A549 (cell line): ENCODE results near the gene SMOC1. TPM values are rescaled to one million over a fixed set of nuclear protein-coding genes. Genes with fewer than 3 reads are reported as not detected.

Experiments used
- ATAC-seq, 2 experiments: fragments of 200-7000 bp in 1 of 2; fragments of >200 bp in 1 of 2; cut with Nextera tagmentation in 1 of 2; cut with Tn5 transposase in 1 of 2; 3 replicates each; pipeline versions ENCODE4 v1.8.0 to v1.9.1; 2018 to 2020; ENCODE audit warnings: mild to moderate bottlenecking in 1 of 2, moderate library complexity in 1 of 2
- CTCF ChIA-PET: fragments of 300-600 bp; sonication (Branson Sonifier 250); formaldehyde crosslinking; extraction: SDS; loops from one replicate; lab custom pipeline; 2021; ENCODE audit warnings: antibody characterized with exemption, inconsistent platforms; lab: Yijun Ruan, JAX
- POLR2A ChIA-PET: fragments of 350-600 bp; formaldehyde crosslinking; extraction: SDS; loops from one replicate; lab custom pipeline; 2021; ENCODE audit warnings: antibody characterized with exemption, inconsistent platforms; lab: Yijun Ruan, JAX
- DNase-seq, 2 experiments: peaks; one replicate each; pipeline versions ENCODE4 v3.0.0 to v3.0.0-alpha.2; 2011 to 2016; ENCODE audit warnings: low read depth in 1 of 2, low spot score in 1 of 2
- FAIRE-seq: peaks from 2 replicates; lab custom pipeline; 2011; peaks lifted over from hg19 to GRCh38; lab: Jason Lieb, UNC
- H3K27ac ChIP-seq, 2 experiments: fragments of >200 bp; sonication (Bioruptor Twin); formaldehyde crosslinking; 3 replicates each; pipeline ENCODE4 v1.5.1; 2016 to 2017
- H3K4me1 ChIP-seq: fragments of >200 bp; sonication (Bioruptor Twin); formaldehyde crosslinking; 3 replicates; pipeline ENCODE4 v1.6.1; 2016
- H3K4me2 ChIP-seq: fragments of >200 bp; sonication (Bioruptor Twin); formaldehyde crosslinking; 3 replicates; pipeline ENCODE4 v1.6.1; 2016
- H3K4me3 ChIP-seq: fragments of >200 bp; sonication (Bioruptor Twin); formaldehyde crosslinking; 3 replicates; pipeline ENCODE4 v1.5.1; 2016
- H3K9me3 ChIP-seq: fragments of >200 bp; sonication (Bioruptor Twin); formaldehyde crosslinking; 3 replicates; pipeline ENCODE4 v1.6.1; 2016
- CBX8 ChIP-seq: fragments of 200-600 bp; sonication (generic); IDR thresholded peaks from 2 replicates; pipeline ENCODE4 v1.6.1; 2016
- CEBPB ChIP-seq, 2 experiments: fragments of >200 bp in 1 of 2; sonication (Bioruptor Twin) in 1 of 2; formaldehyde crosslinking in 1 of 2; IDR thresholded peaks; 2 replicates each; pipeline ENCODE4 v1.6.1; 2012 to 2016
- CHD4 ChIP-seq: fragments of 200-600 bp; sonication (generic); IDR thresholded peaks from 2 replicates; pipeline ENCODE4 v1.6.1; 2016; ENCODE audit warnings: antibody characterized with exemption, mild to moderate bottlenecking, borderline replicate concordance
- EHF ChIP-seq: fragments of 250-450 bp; sonication (Bioruptor Pico); IDR thresholded peaks from 2 replicates; pipeline ENCODE4 v1.5.0; 2020; ENCODE audit warnings: mild to moderate bottlenecking
- FOXS1 ChIP-seq: fragments of 250-450 bp; sonication (Bioruptor Pico); IDR thresholded peaks from 2 replicates; pipeline ENCODE4 v1.5.0; 2020; ENCODE audit warnings: mild to moderate bottlenecking, moderate library complexity
- GATA3 ChIP-seq: IDR thresholded peaks from 2 replicates; pipeline ENCODE4 v1.6.1; 2012; ENCODE audit warnings: borderline replicate concordance
- HOXB13 ChIP-seq: fragments of 250-450 bp; sonication (Bioruptor Pico); IDR thresholded peaks from 2 replicates; pipeline ENCODE4 v1.5.0; 2020; ENCODE audit warnings: low read depth, mild to moderate bottlenecking, moderate library complexity
- HOXB5 ChIP-seq: fragments of 250-450 bp; sonication (Bioruptor Pico); IDR thresholded peaks from 2 replicates; pipeline ENCODE4 v1.5.0; 2020; ENCODE audit warnings: mild to moderate bottlenecking, moderate library complexity
- KDM1A ChIP-seq: fragments of 200-600 bp; sonication (generic); IDR thresholded peaks from 2 replicates; pipeline ENCODE4 v1.6.1; 2016; ENCODE audit warnings: low read depth, mild to moderate bottlenecking
- KDM5A ChIP-seq: fragments of 200-600 bp; sonication (generic); IDR thresholded peaks from 2 replicates; pipeline ENCODE4 v1.6.1; 2016; ENCODE audit warnings: antibody characterized with exemption, mild to moderate bottlenecking
- MAFK ChIP-seq: fragments of 450-650 bp; IDR thresholded peaks from 2 replicates; pipeline ENCODE4 v1.6.1; 2014; ENCODE audit not compliant: partially characterized antibody
- MYC ChIP-seq: IDR thresholded peaks from 2 replicates; pipeline ENCODE4 v1.6.1; 2012; ENCODE audit warnings: mild to moderate bottlenecking, inconsistent platforms, low read length, improper control_type of control experiment, borderline replicate concordance
- NFE2L2 ChIP-seq: fragments of 150-350 bp; conservative IDR thresholded peaks from 2 replicates; pipeline ENCODE4 v1.6.1; 2014; ENCODE audit warnings: low read length
- POLR2A ChIP-seq: IDR thresholded peaks from 2 replicates; pipeline ENCODE4 v1.6.1; 2012; ENCODE audit warnings: mild to moderate bottlenecking, low read length
- POLR2AphosphoS2 ChIP-seq: conservative IDR thresholded peaks from 2 replicates; pipeline ENCODE4 v1.6.1; 2012; ENCODE audit warnings: low read length, improper control_type of control experiment, inconsistent platforms
- RFX5 ChIP-seq: fragments of 450-650 bp; IDR thresholded peaks from 2 replicates; pipeline ENCODE4 v1.7.1; 2014; ENCODE audit warnings: antibody characterized with exemption, mild to moderate bottlenecking, moderate library complexity
- SMC3 ChIP-seq: fragments of >200 bp; sonication (Bioruptor Twin); formaldehyde crosslinking; IDR thresholded peaks from 3 replicates; pipeline ENCODE4 v1.6.1; 2018; ENCODE audit warnings: inconsistent platforms
- WGBS: methylation state at CpG from one replicate; pipeline ENCODE4 v1.1.6; 2017; ENCODE audit errors: missing lambda C conversion rate; 5-methylcytosine and 5-hydroxymethylcytosine counted together
- polyA plus RNA-seq, 4 experiments: library from polyadenylated mRNA; depleted of rRNA in 3 of 4; stranded (reverse); fragments of >200 nt; fragmentation: RNase III in 1 of 4; extraction: RNeasy Plus Mini Kit Qiagen cat#74134 plus additional on column Dnase treatment in 1 of 4; gene quantifications; 2 replicates in 3 of 4; 3 replicates in 1 of 4; pipeline ENCODE4 v1.2.3, GENCODE V29; 2011 to 2017
- TF ChIP-seq, protein P1 (sequence below): fragments of 250-450 bp; sonication (Bioruptor Pico); IDR thresholded peaks from 2 replicates; pipeline ENCODE4 v1.5.0; 2020; ENCODE audit warnings: low read depth, mild to moderate bottlenecking, moderate library complexity
- TF ChIP-seq, protein P2 (sequence below): fragments of >200 bp; sonication (Bioruptor Twin); formaldehyde crosslinking; IDR thresholded peaks from 3 replicates; pipeline ENCODE4 v1.6.1; 2016

The SMOC1 gene
- polyA plus RNA-seq, 2 of the 4 experiments (the other 2 are of a cell fraction): 12.2 to 18.4 TPM

DNA sequence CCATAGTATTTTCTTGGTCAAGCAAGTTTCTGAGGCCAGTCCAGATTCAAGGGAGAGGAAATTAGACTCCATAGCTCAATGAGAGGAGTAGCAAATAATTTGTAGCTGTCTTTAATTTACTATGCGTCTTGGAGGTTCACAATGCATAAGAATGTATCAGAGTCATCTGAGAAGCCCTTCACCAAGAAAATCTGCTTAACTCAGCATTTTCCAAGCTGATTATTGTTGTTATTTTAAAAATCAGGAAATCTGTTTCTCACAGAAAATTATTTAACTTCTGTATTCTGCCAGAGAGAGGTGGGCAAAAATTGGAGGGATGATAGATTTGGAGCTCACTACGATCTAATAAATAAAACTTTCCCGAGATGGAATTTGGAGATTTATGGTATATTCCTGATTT is 72.0 kb downstream of the SMOC1 start:
- H3K4me1 ChIP-seq: no peaks in the 10 kb centered on the region
- no peak for DNase-seq
- H3K4me3 ChIP-seq: no peak overlapping the region
- no peak overlapping the region for H3K4me2 ChIP-seq
- no peak for FAIRE-seq
- POLR2A ChIA-PET: no interaction called here
- no peak overlapping the region for H3K27ac ChIP-seq
- 86% methylated on average over 3 of the region's 3 CpGs for WGBS
- no peak for ATAC-seq
- 0 out of 3 replicates have a peak, but pooled peaks cover 7% of the 10 kb centered on the region for H3K9me3 ChIP-seq
- CTCF ChIA-PET: interaction anchor here (0.9 to 1.5 kb wide), 3 partner anchors 11 to 77 kb away, joined by 3 to 4 read pairs (median 3); no protein-coding TSS in a partner anchor
- TF ChIP-seq POLR2A (no peak), MAFK (peak; percentile 94), SMC3 (no peak)
- TF ChIP-seq, all 56 proteins: peak for 1

DNA sequence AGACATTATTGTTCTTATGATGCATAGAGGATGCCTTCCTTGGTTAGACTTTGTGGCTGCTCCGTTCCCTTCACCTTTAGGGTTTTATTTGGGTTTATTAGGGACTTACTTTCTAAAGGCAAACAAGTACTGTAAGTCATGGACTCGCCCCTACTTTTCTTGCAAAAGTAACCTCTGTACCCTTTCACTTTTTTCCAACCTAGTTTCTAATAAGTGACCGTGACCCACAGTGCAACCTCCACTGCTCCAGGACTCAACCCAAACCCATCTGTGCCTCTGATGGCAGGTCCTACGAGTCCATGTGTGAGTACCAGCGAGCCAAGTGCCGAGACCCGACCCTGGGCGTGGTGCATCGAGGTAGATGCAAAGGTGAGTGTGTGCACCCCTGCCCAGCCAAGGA is 72.7 kb downstream of the SMOC1 start:
- ChIA-PET CTCF (interaction anchor here (0.9 kb wide), 2 partner anchors 10 to 23 kb away, joined by 3 to 4 read pairs; no protein-coding TSS in a partner anchor), POLR2A (no interaction called here)
- FAIRE-seq: no peak
- Histone ChIP-seq H3K4me2 (no peak overlapping the region), H3K27ac (no peak overlapping the region), H3K4me1 (no peaks in the 10 kb centered on the region), H3K9me3 (0 out of 3 replicates have a peak, but pooled peaks cover under 1% of the 10 kb centered on the region), H3K4me3 (no peak overlapping the region)
- 55% methylated on average over 7 of the region's 9 CpGs for WGBS
- TF ChIP-seq, protein P1, sequence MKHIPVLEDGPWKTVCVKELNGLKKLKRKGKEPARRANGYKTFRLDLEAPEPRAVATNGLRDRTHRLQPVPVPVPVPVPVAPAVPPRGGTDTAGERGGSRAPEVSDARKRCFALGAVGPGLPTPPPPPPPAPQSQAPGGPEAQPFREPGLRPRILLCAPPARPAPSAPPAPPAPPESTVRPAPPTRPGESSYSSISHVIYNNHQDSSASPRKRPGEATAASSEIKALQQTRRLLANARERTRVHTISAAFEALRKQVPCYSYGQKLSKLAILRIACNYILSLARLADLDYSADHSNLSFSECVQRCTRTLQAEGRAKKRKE (CRISPR knock-in tag): no peak
- TF ChIP-seq KDM5A (no peak), HOXB13 (no peak), CEBPB (IDR thresholded peaks at IDR 0.05) (no peak), CBX8 (no peak), KDM1A (no peak), FOXS1 (CRISPR knock-in tag) (no peak), CHD4 (no peak), GATA3 (no peak), HOXB5 (CRISPR knock-in tag) (no peak), NFE2L2 (no peak)
- TF ChIP-seq, protein P2, sequence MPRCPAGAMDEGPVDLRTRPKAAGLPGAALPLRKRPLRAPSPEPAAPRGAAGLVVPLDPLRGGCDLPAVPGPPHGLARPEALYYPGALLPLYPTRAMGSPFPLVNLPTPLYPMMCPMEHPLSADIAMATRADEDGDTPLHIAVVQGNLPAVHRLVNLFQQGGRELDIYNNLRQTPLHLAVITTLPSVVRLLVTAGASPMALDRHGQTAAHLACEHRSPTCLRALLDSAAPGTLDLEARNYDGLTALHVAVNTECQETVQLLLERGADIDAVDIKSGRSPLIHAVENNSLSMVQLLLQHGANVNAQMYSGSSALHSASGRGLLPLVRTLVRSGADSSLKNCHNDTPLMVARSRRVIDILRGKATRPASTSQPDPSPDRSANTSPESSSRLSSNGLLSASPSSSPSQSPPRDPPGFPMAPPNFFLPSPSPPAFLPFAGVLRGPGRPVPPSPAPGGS: no peak
- ATAC-seq: no peak
- DNase-seq: no peak

DNA sequence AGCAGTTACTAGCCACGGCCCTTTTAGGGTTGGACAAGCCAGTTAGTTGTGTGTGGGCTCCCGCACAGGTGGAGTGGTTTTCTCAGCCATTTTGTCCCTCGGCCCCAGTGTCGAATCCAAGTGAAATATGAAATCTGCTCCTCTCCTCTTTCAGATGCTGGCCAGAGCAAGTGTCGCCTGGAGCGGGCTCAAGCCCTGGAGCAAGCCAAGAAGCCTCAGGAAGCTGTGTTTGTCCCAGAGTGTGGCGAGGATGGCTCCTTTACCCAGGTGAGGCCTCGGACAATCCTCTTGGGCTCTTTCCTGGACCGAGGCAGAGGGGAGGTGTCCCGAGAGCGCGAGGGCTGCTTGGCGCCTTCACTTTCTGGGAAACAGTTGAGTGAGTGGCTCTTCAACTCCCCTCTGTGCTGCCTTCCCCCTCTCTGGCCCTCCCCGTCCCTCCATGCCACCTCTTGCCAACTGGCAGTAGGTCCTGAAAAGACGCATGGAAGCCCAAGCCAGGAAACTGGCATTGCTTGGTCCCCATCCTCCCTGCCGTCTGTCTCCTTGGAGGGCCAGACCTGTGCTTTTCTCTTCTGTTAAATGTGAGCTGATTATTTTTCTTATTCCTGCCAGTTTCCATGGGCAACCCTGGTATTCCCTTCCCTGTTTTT is 74.2 kb downstream of the SMOC1 start:
- no peak for ATAC-seq
- no peaks in the 10 kb centered on the region for H3K4me1 ChIP-seq
- TF ChIP-seq KDM5A (no peak), POLR2AphosphoS2 (no peak), MYC (no peak), RFX5 (no peak), EHF (CRISPR knock-in tag) (no peak)
- H3K27ac ChIP-seq: no peak overlapping the region; a peak in 1 of 6 replicates
- WGBS: 76% methylated on average over 16 of the region's 16 CpGs
- no peak for DNase-seq
- H3K9me3 ChIP-seq: no peaks in the 10 kb centered on the region
- POLR2A ChIA-PET: no interaction called here
- no peak overlapping the region for H3K4me2 ChIP-seq
- CTCF ChIA-PET: no interaction called here
- H3K4me3 ChIP-seq: no peak overlapping the region
- no peak for FAIRE-seq
